Tibial nerve (tissue), 4 donors: Measurements from ENCODE around the gene MRPL50. TPM values are rescaled to one million over a fixed set of nuclear protein-coding genes. Genes with fewer than 3 reads are reported as not detected.

Experiments used
- DNase-seq, 2 donors: peaks; one replicate each; pipeline ENCODE4 v3.0.0-alpha.2; 2019; ENCODE audit warnings: low spot score in 2 of 2
- H3K27ac ChIP-seq, 4 donors: fragments of 200-600 bp; sonication (generic) in 3 of 4; one replicate each; pipeline ENCODE4 v1.5.1; 2017 to 2019; ENCODE audit warnings: mild to moderate bottlenecking in 1 of 4
- H3K27me3 ChIP-seq, 2 donors: fragments of 200-600 bp; sonication (generic) in 1 of 2; one replicate each; pipeline versions ENCODE4 v1.5.1 to v1.6.0; 2017 to 2019
- H3K36me3 ChIP-seq, 3 donors: fragments of 200-600 bp; sonication (generic); one replicate each; pipeline ENCODE4 v1.5.1; 2018 to 2019
- H3K4me1 ChIP-seq, 4 donors: fragments of 200-600 bp; sonication (generic) in 3 of 4; one replicate each; pipeline ENCODE4 v1.5.1; 2017 to 2019
- H3K4me3 ChIP-seq, 4 donors: fragments of 200-600 bp; sonication (generic) in 3 of 4; one replicate each; pipeline ENCODE4 v1.5.1; 2017 to 2019; ENCODE audit warnings: mild to moderate bottlenecking in 1 of 4, moderate library complexity in 1 of 4
- H3K9me3 ChIP-seq, 4 donors: fragments of 200-600 bp; sonication (generic) in 3 of 4; one replicate each; pipeline ENCODE4 v1.5.1; 2017 to 2019
- EP300 ChIP-seq, 2 donors: sonication (generic); formaldehyde crosslinking; IDR thresholded peaks; one replicate each; pipeline ENCODE4 v1.6.1; 2017; ENCODE audit warnings: antibody characterized with exemption in 2 of 2, mild to moderate bottlenecking in 1 of 2
- POLR2A ChIP-seq, 2 donors: fragments of 450-650 bp; IDR thresholded peaks; one replicate each; pipeline ENCODE4 v1.6.1; 2017; ENCODE audit warnings: antibody characterized with exemption in 2 of 2, mild to moderate bottlenecking in 2 of 2, moderate library complexity in 2 of 2
- WGBS, 2 donors: methylation state at CpG; one replicate each; pipeline ENCODE4 v1.1.5; 2018; 5-methylcytosine and 5-hydroxymethylcytosine counted together
- total RNA-seq, 4 donors: library from RNA; depleted of rRNA; stranded (reverse); fragments of >200 nt; gene quantifications; one replicate each; pipeline ENCODE4 v1.1.0, GENCODE V29; 2016
- TF ChIP-seq, protein P1 (sequence below), 5 experiments: fragments of 200-600 bp in 3 of 5; fragments of 450-650 bp in 2 of 5; sonication (generic) in 3 of 5; IDR thresholded peaks; one replicate each; pipeline ENCODE4 v1.5.1; 2016 to 2019; ENCODE audit warnings: antibody characterized with exemption in 5 of 5, mild to moderate bottlenecking in 3 of 5, moderate library complexity in 2 of 5

MRPL50 gene
- total RNA-seq, 4 donors from 2014 or later = 6.3 to 10.9 (median 8.5) TPM

DNA sequence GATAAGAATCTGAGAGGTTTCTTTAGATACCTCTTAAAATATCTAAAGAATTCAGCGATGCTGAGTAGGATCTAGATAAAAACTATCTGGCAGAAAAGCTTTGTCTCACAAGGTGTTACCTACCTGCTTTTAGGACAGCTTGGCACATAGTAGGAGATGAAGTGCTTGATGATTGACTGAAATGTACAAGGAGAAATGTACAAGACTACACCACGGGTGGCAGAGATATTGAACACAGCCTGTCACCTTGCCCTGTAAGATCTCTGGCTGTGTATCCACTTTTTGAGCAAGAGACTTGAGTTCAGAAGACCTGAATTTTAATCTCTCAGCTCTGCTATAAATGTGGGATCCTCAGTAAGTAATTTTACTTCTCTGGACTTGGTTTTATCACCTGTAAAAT, 21.4 kb upstream of the MRPL50 start:
- Histone ChIP-seq H3K27me3 (no peaks in the 10 kb centered on the region), H3K4me3 (no peak overlapping the region), H3K36me3 (peaks cover 0 to 44% (median 0%) of the 10 kb centered on the region in 3 donors), H3K9me3 (peaks cover 0 to 53% (median 7%) of the 10 kb centered on the region in 4 donors), H3K27ac (no peak overlapping the region), H3K4me1 (no peaks in the 10 kb centered on the region)
- DNase-seq = no peak
- TF ChIP-seq EP300 (IDR thresholded peaks at IDR 0.05) (no peak), POLR2A (IDR thresholded peaks at IDR 0.05) (no peak)
- TF ChIP-seq, protein P1, sequence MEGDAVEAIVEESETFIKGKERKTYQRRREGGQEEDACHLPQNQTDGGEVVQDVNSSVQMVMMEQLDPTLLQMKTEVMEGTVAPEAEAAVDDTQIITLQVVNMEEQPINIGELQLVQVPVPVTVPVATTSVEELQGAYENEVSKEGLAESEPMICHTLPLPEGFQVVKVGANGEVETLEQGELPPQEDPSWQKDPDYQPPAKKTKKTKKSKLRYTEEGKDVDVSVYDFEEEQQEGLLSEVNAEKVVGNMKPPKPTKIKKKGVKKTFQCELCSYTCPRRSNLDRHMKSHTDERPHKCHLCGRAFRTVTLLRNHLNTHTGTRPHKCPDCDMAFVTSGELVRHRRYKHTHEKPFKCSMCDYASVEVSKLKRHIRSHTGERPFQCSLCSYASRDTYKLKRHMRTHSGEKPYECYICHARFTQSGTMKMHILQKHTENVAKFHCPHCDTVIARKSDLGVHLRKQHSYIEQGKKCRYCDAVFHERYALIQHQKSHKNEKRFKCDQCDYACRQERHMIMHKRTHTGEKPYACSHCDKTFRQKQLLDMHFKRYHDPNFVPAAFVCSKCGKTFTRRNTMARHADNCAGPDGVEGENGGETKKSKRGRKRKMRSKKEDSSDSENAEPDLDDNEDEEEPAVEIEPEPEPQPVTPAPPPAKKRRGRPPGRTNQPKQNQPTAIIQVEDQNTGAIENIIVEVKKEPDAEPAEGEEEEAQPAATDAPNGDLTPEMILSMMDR (IDR thresholded peaks at IDR 0.05) = no peak
- WGBS, 2 donors = 85 to 95% methylated on average over 2 of the region's 2 CpGs

DNA sequence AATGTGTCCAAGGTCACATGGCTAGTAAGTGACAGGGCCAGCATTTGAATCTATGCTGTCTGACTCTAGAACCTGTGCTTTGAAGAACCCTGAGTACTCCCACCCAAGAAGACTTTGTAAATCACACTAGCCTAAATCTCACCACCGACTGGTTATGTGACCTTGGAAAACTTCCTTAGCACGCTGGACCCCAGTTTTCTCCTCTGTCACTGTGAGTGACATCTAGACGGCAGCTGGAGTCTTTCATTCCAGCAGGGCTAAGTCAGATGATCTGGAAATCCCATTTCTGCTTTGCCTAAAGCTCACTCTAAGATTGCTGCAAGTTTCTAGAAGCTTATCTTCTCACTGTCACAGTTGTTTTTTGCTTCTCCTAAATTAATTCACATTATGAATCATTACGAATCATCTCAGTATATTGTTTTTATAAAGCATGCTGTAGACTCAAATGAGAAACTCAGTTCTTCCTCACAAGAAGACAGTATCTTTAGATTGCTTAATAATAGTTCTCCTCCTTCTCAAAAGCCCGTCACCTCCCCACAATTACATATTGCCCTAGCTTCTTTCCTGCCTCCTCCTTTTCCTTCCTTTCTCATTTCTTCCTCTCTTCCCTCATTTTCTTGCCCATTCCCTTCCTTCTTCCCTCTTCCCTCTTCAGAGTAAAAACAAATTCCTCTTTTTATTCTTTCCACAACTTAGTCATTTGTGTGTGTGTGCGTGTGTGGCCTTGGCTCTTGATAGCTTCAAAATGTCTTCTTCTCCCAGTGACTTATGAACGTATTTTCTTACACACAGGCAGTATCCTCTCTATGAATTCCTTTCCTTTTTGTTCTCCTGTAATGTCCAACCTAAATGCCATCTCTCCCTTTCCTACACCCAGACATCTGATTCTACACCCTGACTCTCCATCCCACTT, 20.4 kb upstream of the MRPL50 start:
- TF ChIP-seq, protein P1 (IDR thresholded peaks at IDR 0.05) = no peak
- no peak for TF ChIP-seq EP300 (IDR thresholded peaks at IDR 0.05)
- TF ChIP-seq POLR2A (IDR thresholded peaks at IDR 0.05) = no peak
- Histone ChIP-seq H3K4me3 (no peak overlapping the region), H3K27me3 (no peaks in the 10 kb centered on the region), H3K4me1 (no peaks in the 10 kb centered on the region), H3K36me3 (peaks cover 0 to 55% (median 0%) of the 10 kb centered on the region in 3 donors), H3K9me3 (peaks cover 0 to 64% (median 12%) of the 10 kb centered on the region in 4 donors), H3K27ac (no peak overlapping the region)
- no peak for DNase-seq
- WGBS, 2 donors = 79 to 83% methylated on average over 7 of the region's 7 CpGs

DNA sequence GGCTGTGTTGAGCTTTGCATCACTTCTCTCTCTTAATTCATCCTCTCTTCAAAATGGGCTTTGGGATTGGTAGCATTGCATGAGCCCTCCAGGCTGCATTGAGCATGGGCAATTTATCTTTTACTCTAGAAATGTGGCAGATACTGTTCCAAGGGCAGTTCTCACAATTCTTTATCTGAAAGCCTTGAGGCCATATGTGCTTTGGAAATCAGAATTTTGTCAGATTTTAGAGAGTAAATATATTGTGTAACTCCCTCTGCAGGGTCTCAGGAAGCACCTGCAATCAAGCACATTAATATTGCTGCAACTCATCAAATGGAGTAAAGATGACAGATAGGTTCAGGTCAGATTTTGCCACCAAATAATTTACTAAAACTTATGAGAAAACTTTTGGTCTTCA, 19.6 kb upstream of the MRPL50 start:
- H3K27me3 ChIP-seq = no peaks in the 10 kb centered on the region
- no peaks in the 10 kb centered on the region for H3K4me1 ChIP-seq
- no peak overlapping the region for H3K27ac ChIP-seq
- H3K9me3 ChIP-seq = peaks cover 0 to 68% (median 16%) of the 10 kb centered on the region in 4 donors
- H3K36me3 ChIP-seq = peaks cover 0 to 63% (median 0%) of the 10 kb centered on the region in 3 donors
- DNase-seq = no peak
- TF ChIP-seq EP300 (IDR thresholded peaks at IDR 0.05) = no peak
- TF ChIP-seq, protein P1 (IDR thresholded peaks at IDR 0.05) = no peak
- no peak for TF ChIP-seq POLR2A (IDR thresholded peaks at IDR 0.05)
- H3K4me3 ChIP-seq = no peak overlapping the region

DNA sequence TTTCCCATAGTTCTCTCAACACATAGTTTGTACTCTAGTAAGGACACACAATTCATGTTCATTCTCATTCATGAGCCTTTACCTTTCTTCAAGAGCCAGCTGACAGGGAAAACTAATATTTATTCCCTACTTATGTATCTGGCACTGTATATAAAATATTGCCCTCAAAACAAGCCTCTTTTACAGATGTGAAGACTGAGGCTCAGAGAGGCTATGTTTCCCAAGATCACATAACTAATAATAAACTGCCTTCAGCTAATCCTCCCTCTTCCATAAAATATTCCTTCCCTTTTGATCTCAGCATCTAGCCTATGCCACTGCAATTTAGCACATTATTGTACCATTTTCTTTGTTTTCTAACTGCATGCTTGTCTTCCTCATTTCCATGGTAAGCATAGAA, 19.0 kb upstream of the MRPL50 start:
- no peak for DNase-seq
- Histone ChIP-seq H3K27ac (no peak overlapping the region), H3K4me3 (no peak overlapping the region), H3K36me3 (peaks cover 0 to 68% (median 0%) of the 10 kb centered on the region in 3 donors), H3K9me3 (peaks cover 0 to 70% (median 18%) of the 10 kb centered on the region in 4 donors), H3K27me3 (no peaks in the 10 kb centered on the region), H3K4me1 (no peaks in the 10 kb centered on the region)
- TF ChIP-seq EP300 (IDR thresholded peaks at IDR 0.05) (no peak), POLR2A (IDR thresholded peaks at IDR 0.05) (no peak)
- TF ChIP-seq, protein P1 (IDR thresholded peaks at IDR 0.05) = no peak

DNA sequence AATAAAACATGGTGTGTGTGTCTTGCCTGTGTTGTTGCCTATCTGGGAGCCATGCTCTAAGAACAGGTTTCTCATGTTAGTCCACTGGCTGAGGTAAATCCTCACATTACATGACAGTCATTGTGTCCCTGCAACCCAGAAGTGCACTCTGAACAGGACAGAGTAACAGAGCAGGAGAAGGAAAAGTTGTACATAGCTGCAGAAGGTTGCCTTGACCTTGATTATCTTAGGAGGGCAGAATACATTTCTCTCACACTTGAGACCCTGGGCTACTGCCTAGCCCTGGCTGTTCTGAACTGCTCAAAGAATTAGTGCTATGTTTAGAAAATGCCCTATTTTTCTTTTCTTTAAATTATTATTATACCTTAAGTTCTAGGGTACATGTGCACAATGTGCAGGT, 17.2 kb upstream of the MRPL50 start:
- Histone ChIP-seq H3K9me3 (peaks cover 0 to 83% (median 26%) of the 10 kb centered on the region in 4 donors), H3K27ac (no peak overlapping the region), H3K4me1 (no peaks in the 10 kb centered on the region), H3K27me3 (no peaks in the 10 kb centered on the region), H3K4me3 (no peak overlapping the region), H3K36me3 (peaks cover 0 to 69% (median 0%) of the 10 kb centered on the region in 3 donors)
- TF ChIP-seq EP300 (IDR thresholded peaks at IDR 0.05) (no peak), POLR2A (IDR thresholded peaks at IDR 0.05) (no peak)
- TF ChIP-seq, protein P1 (IDR thresholded peaks at IDR 0.05) = no peak
- no peak for DNase-seq
